ENCODE measurements around the gene USP13. TPM values are rescaled to one million over a fixed set of nuclear protein-coding genes. Genes with fewer than 3 reads are reported as not detected.
A peak's percentile ranks its signal among the peaks of the same experiment; 100 is the strongest.

Gene USP13
- polyA plus RNA-seq, 3 donors: 0.31 to 1.6 (median 1.2) TPM

- H3K4me3 Mint-ChIP-seq: no peak overlapping the region
- H3K27ac ChIP-seq (ENCODE audit: low read depth in 1 of 2, low read length in 2 of 2): no peak overlapping the region
- H3K36me3 ChIP-seq (replicated peaks in 1 of 2; ENCODE audit: control insufficient read depth in 1 of 2, insufficient read depth in 2 of 2, low read length in 2 of 2): no peaks in the 10 kb centered on the region
- no peak for TF ChIP-seq CTCF (IDR thresholded peaks at IDR 0.05)
- 100% methylated on average over 3 of the region's 4 CpGs for WGBS (ENCODE audit: insufficient coverage)
- H3K9me3 ChIP-seq (replicated peaks in 1 of 2; ENCODE audit: control insufficient read depth in 1 of 2, insufficient read depth in 1 of 2, low read length in 2 of 2): no peaks in the 10 kb centered on the region
- H3K9me3 Mint-ChIP-seq: peaks cover 0 to 3% (median 0%) of the 10 kb centered on the region in 7 donors
- no peaks in the 10 kb centered on the region for H3K36me3 Mint-ChIP-seq
- H4K20me1 ChIP-seq (ENCODE audit: insufficient read depth, low read length): no peaks in the 10 kb centered on the region
- H3K27ac Mint-ChIP-seq: peak overlapping the region in 2 of 7 donors; percentile 12 to 47
- no peaks in the 10 kb centered on the region for H3K4me1 ChIP-seq (ENCODE audit: control insufficient read depth in 1 of 2, insufficient read depth in 2 of 2, low read length in 2 of 2)
- no peak overlapping the region for H2AFZ ChIP-seq (ENCODE audit: insufficient read depth, low read depth, low read length, poor library complexity, severe bottlenecking)
- H3K4me1 Mint-ChIP-seq: no peaks in the 10 kb centered on the region
- intact Hi-C loops (cut with micrococcal nuclease): no loop called here
- H3K79me2 ChIP-seq (ENCODE audit: insufficient read depth, low read length): no peaks in the 10 kb centered on the region
- H3K4me2 ChIP-seq (replicated peaks; ENCODE audit: extremely low read depth, low read length, poor library complexity, severe bottlenecking): no peak overlapping the region
- peaks cover 0 to 6% (median 4%) of the 10 kb centered on the region in 3 donors for H3K27me3 Mint-ChIP-seq (ENCODE audit: low read depth in 3 of 3)
- no peak overlapping the region for H3K9ac ChIP-seq (ENCODE audit: insufficient read depth, low read length, poor library complexity, severe bottlenecking)
- DNase-seq: no peak
- no peaks in the 10 kb centered on the region for H3K27me3 ChIP-seq (ENCODE audit: control insufficient read depth in 2 of 2, insufficient read depth in 2 of 2, low read length in 2 of 2)
- no peak overlapping the region for H3K4me3 ChIP-seq (replicated peaks in 1 of 3; ENCODE audit: low read depth in 2 of 3, low read length in 3 of 3)
Observed at GRCh38 chr3:179672918-179673317, 20.1 kb downstream of the USP13 start.

- H3K27me3 Mint-ChIP-seq (ENCODE audit: low read depth in 3 of 3): peaks cover 0 to 6% (median 4%) of the 10 kb centered on the region in 3 donors
- WGBS (ENCODE audit: insufficient coverage): 97% methylated on average over 5 of the region's 8 CpGs
Observed at GRCh38 chr3:179673523-179673922, 20.7 kb downstream of the USP13 start.

More at GRCh38 chr3:179673523-179673922, 20.7 kb downstream of the USP13 start:
- Mint-ChIP-seq H3K36me3 (no peaks in the 10 kb centered on the region), H3K27ac (peak overlapping the region in 1 of 7 donors; percentile 9), H3K4me3 (no peak overlapping the region), H3K4me1 (no peaks in the 10 kb centered on the region), H3K9me3 (peaks cover 0 to 3% (median 0%) of the 10 kb centered on the region in 7 donors)
- no peak overlapping the region for H2AFZ ChIP-seq (ENCODE audit: insufficient read depth, low read depth, low read length, poor library complexity, severe bottlenecking)
- no peak overlapping the region for H3K4me2 ChIP-seq (replicated peaks; ENCODE audit: extremely low read depth, low read length, poor library complexity, severe bottlenecking)
- H3K79me2 ChIP-seq (ENCODE audit: insufficient read depth, low read length): no peaks in the 10 kb centered on the region
- no peaks in the 10 kb centered on the region for H3K9me3 ChIP-seq (replicated peaks in 1 of 2; ENCODE audit: control insufficient read depth in 1 of 2, insufficient read depth in 1 of 2, low read length in 2 of 2)
- H4K20me1 ChIP-seq (ENCODE audit: insufficient read depth, low read length): no peaks in the 10 kb centered on the region
- no peaks in the 10 kb centered on the region for H3K27me3 ChIP-seq (ENCODE audit: control insufficient read depth in 2 of 2, insufficient read depth in 2 of 2, low read length in 2 of 2)
- H3K9ac ChIP-seq (ENCODE audit: insufficient read depth, low read length, poor library complexity, severe bottlenecking): no peak overlapping the region
- TF ChIP-seq CTCF (IDR thresholded peaks at IDR 0.05): no peak
- H3K27ac ChIP-seq (ENCODE audit: low read depth in 1 of 2, low read length in 2 of 2): no peak overlapping the region
- H3K4me3 ChIP-seq (replicated peaks in 1 of 3; ENCODE audit: low read depth in 2 of 3, low read length in 3 of 3): no peak overlapping the region
- DNase-seq: no peak
- intact Hi-C loops (cut with micrococcal nuclease): no loop called here
- no peaks in the 10 kb centered on the region for H3K36me3 ChIP-seq (replicated peaks in 1 of 2; ENCODE audit: control insufficient read depth in 1 of 2, insufficient read depth in 2 of 2, low read length in 2 of 2)
- H3K4me1 ChIP-seq (ENCODE audit: control insufficient read depth in 1 of 2, insufficient read depth in 2 of 2, low read length in 2 of 2): no peaks in the 10 kb centered on the region
